ENCODE data around the gene TUBB4B. TPM values are rescaled to one million over a fixed set of nuclear protein-coding genes. Genes with fewer than 3 reads are reported as not detected.

TUBB4B gene
- total RNA-seq, 1 donor: 67.7 TPM

DNA sequence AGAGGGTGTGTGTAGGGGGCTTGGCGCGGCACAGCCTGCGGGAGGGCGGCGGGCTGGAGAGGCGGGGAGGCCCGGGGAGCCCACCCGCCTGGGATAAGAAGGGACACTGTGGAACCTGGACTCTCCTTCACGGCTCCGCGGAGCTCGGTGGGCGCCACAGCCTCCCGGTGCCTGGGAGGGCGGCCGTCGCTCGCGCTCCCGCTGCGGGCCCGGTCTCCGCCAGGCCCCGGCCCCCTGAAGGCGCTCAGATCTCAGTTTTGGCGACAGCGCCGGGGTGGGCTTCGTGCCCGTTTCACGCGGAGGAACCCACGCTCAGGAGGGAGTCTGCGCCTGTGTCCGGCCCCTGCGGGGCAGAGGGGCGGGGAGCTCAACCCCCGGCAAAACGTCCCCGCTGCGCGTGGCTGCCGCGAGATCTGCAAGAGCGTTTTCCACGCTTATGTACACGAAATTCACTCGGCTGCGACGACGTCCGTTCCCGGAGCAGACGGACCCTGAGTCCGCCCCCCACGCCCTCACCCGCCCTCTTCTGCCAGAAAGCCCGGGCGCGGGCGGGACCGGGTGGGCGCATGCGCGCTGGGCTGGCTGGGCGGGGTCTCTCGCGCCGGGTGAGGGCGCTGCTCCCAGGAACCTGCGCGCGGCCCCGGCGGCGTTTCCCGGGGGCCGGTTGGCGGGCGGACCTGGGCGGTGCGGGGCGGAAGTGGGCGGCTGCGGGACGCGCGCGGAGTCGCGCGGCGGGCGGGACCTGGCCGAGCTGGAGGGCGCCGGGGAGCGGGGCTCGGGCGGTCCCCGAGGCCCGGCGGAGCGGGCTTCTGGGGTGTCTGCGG lies 13.7 kb downstream of the TUBB4B start, which contains the start of gene NELFB:
TSS of gene NELFB (plus strand) at position 704 of the 824 bp plus-strand sequence.
- peaks cover 14% of the 10 kb centered on the region for H4K20me1 ChIP-seq (ENCODE audit: insufficient read depth, low read length)
- H3K27me3 ChIP-seq (ENCODE audit: insufficient read depth, low read length): peaks cover under 1% of the 10 kb centered on the region
- H3K79me2 ChIP-seq (ENCODE audit: insufficient read depth, low read length): peaks cover 30% of the 10 kb centered on the region
- H2AFZ ChIP-seq (ENCODE audit: low read length): peak within 1 kb of the TSS; percentile 88
- DNase-seq (ENCODE audit: insufficient read length, low spot score, missing footprints): peak; percentile 100
- TF ChIP-seq, protein P1, sequence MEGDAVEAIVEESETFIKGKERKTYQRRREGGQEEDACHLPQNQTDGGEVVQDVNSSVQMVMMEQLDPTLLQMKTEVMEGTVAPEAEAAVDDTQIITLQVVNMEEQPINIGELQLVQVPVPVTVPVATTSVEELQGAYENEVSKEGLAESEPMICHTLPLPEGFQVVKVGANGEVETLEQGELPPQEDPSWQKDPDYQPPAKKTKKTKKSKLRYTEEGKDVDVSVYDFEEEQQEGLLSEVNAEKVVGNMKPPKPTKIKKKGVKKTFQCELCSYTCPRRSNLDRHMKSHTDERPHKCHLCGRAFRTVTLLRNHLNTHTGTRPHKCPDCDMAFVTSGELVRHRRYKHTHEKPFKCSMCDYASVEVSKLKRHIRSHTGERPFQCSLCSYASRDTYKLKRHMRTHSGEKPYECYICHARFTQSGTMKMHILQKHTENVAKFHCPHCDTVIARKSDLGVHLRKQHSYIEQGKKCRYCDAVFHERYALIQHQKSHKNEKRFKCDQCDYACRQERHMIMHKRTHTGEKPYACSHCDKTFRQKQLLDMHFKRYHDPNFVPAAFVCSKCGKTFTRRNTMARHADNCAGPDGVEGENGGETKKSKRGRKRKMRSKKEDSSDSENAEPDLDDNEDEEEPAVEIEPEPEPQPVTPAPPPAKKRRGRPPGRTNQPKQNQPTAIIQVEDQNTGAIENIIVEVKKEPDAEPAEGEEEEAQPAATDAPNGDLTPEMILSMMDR (IDR thresholded peaks at IDR 0.05; ENCODE audit: extremely low read depth, low read depth, low read length): no peak
- H3K36me3 ChIP-seq (ENCODE audit: insufficient read depth, low read length): peaks cover 19% of the 10 kb centered on the region
- H3K9me3 ChIP-seq (ENCODE audit: low read depth, low read length): no peaks in the 10 kb centered on the region
- H3K4me3 ChIP-seq (ENCODE audit: insufficient read depth, low read length): peak within 1 kb of the TSS; percentile 90
- H3K27ac ChIP-seq (ENCODE audit: low read depth, low read length): no peak within 1 kb of the TSS
- H3K4me1 ChIP-seq (ENCODE audit: insufficient read depth, low read length): peaks cover 13% of the 10 kb centered on the region
- peak within 1 kb of the TSS; percentile 92 for H3K4me2 ChIP-seq (ENCODE audit: insufficient read depth, low read length)

- H3K36me3 ChIP-seq (ENCODE audit: insufficient read depth, low read length): peaks cover 19% of the 10 kb centered on the region
- peak overlapping the region; percentile 90 for H3K4me3 ChIP-seq (ENCODE audit: insufficient read depth, low read length)
- peaks cover 13% of the 10 kb centered on the region for H3K4me1 ChIP-seq (ENCODE audit: insufficient read depth, low read length)
- no peak overlapping the region for H3K27ac ChIP-seq (ENCODE audit: low read depth, low read length)
- peak overlapping the region; percentile 92 for H3K4me2 ChIP-seq (ENCODE audit: insufficient read depth, low read length)
- peak overlapping the region; percentile 33 for H2AFZ ChIP-seq (ENCODE audit: low read length)
- peaks cover 30% of the 10 kb centered on the region for H3K79me2 ChIP-seq (ENCODE audit: insufficient read depth, low read length)
- TF ChIP-seq, protein P1 (IDR thresholded peaks at IDR 0.05; ENCODE audit: extremely low read depth, low read depth, low read length): no peak
- no peak for DNase-seq (ENCODE audit: insufficient read length, low spot score, missing footprints)
- peaks cover 14% of the 10 kb centered on the region for H4K20me1 ChIP-seq (ENCODE audit: insufficient read depth, low read length)
- no peaks in the 10 kb centered on the region for H3K27me3 ChIP-seq (ENCODE audit: insufficient read depth, low read length)
- H3K9me3 ChIP-seq (ENCODE audit: low read depth, low read length): no peaks in the 10 kb centered on the region
Measured at GRCh38 chr9:137255448-137256114, 14.5 kb downstream of the TUBB4B start.

DNA sequence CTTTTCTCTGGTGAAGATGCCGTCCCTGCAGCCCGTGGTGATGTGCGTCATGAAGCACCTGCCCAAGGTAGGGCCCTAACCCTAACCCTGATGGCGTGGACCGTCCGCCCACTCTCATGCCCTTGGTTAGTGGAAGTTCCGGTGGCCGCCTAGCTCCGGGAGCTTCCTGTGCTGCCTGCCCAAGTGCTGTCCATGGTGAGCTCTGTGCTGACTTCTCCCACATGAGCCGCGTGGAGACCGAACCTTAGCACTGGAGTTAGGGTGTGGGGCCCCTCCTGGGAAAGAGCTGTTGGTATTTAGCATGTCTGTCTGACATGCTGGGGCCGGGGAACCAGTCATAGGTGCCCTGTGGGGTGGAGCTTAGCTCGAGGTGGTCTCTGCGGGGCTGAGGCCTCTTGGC lies 15.3 kb downstream of the TUBB4B start:
- H3K36me3 ChIP-seq (ENCODE audit: insufficient read depth, low read length): peaks cover 19% of the 10 kb centered on the region
- TF ChIP-seq, protein P1 (IDR thresholded peaks at IDR 0.05; ENCODE audit: extremely low read depth, low read depth, low read length): no peak
- no peak overlapping the region for H2AFZ ChIP-seq (ENCODE audit: low read length)
- peak overlapping the region; percentile 92 for H3K4me2 ChIP-seq (ENCODE audit: insufficient read depth, low read length)
- no peaks in the 10 kb centered on the region for H3K9me3 ChIP-seq (ENCODE audit: low read depth, low read length)
- H3K4me3 ChIP-seq (ENCODE audit: insufficient read depth, low read length): peak overlapping the region; percentile 90
- H3K27me3 ChIP-seq (ENCODE audit: insufficient read depth, low read length): no peaks in the 10 kb centered on the region
- DNase-seq (ENCODE audit: insufficient read length, low spot score, missing footprints): peak; percentile 67
- H4K20me1 ChIP-seq (ENCODE audit: insufficient read depth, low read length): peaks cover 14% of the 10 kb centered on the region
- no peak overlapping the region for H3K27ac ChIP-seq (ENCODE audit: low read depth, low read length)
- peaks cover 30% of the 10 kb centered on the region for H3K79me2 ChIP-seq (ENCODE audit: insufficient read depth, low read length)
- peaks cover 13% of the 10 kb centered on the region for H3K4me1 ChIP-seq (ENCODE audit: insufficient read depth, low read length)

GRCh38 chr9:137256856-137257255 lies 15.8 kb downstream of the TUBB4B start:
- DNase-seq (ENCODE audit: insufficient read length, low spot score, missing footprints): peak; percentile 77
- peaks cover 14% of the 10 kb centered on the region for H4K20me1 ChIP-seq (ENCODE audit: insufficient read depth, low read length)
- TF ChIP-seq, protein P1 (IDR thresholded peaks at IDR 0.05; ENCODE audit: extremely low read depth, low read depth, low read length): no peak
- no peak overlapping the region for H2AFZ ChIP-seq (ENCODE audit: low read length)
- H3K27ac ChIP-seq (ENCODE audit: low read depth, low read length): no peak overlapping the region
- no peaks in the 10 kb centered on the region for H3K9me3 ChIP-seq (ENCODE audit: low read depth, low read length)
- peaks cover 19% of the 10 kb centered on the region for H3K36me3 ChIP-seq (ENCODE audit: insufficient read depth, low read length)
- peaks cover 13% of the 10 kb centered on the region for H3K4me1 ChIP-seq (ENCODE audit: insufficient read depth, low read length)
- H3K4me2 ChIP-seq (ENCODE audit: insufficient read depth, low read length): peak overlapping the region; percentile 92
- peaks cover 30% of the 10 kb centered on the region for H3K79me2 ChIP-seq (ENCODE audit: insufficient read depth, low read length)
- H3K4me3 ChIP-seq (ENCODE audit: insufficient read depth, low read length): no peak overlapping the region
- H3K27me3 ChIP-seq (ENCODE audit: insufficient read depth, low read length): no peaks in the 10 kb centered on the region
